Sigmoid colon (tissue), 4 donors: ENCODE data around the gene C12orf60.

ENCODE experiments used
- CTCF ChIP-seq, 4 experiments: fragments of 450-650 bp in 3 of 4; fragments of 200-600 bp in 1 of 4; IDR thresholded peaks; one replicate each; pipeline ENCODE4 v1.5.1; 2016 to 2019; ENCODE audit warnings: antibody characterized with exemption in 4 of 4, mild to moderate bottlenecking in 3 of 4, moderate library complexity in 2 of 4
- EP300 ChIP-seq, 4 donors: sonication (generic); formaldehyde crosslinking; IDR thresholded peaks; one replicate each; pipeline ENCODE4 v1.6.1; 2017; ENCODE audit warnings: antibody characterized with exemption in 4 of 4

- no peak for TF ChIP-seq CTCF (IDR thresholded peaks at IDR 0.05)
- TF ChIP-seq EP300 (IDR thresholded peaks at IDR 0.05) = no peak
Observed at GRCh38 chr12:14802247-14802646, 1.2 kb upstream of the C12orf60 start.
